Spleen (tissue), 11 donors: ENCODE measurements around the gene IMPDH1. TPM values are rescaled to one million over a fixed set of nuclear protein-coding genes. Genes with fewer than 3 reads are reported as not detected.

Experiments
- DNase-seq: peaks from one replicate; pipeline ENCODE4 v3.0.0-alpha.2; 2020
- H3K27ac ChIP-seq, 8 donors: fragments of 200-600 bp; sonication (generic) in 7 of 8; 1 replicate in 4 of 8; 2 replicates in 4 of 8; pipeline versions ENCODE4 v1.5.0 to v1.8.0; 2016 to 2021; ENCODE audit warnings: inconsistent platforms in 4 of 8, mild to moderate bottlenecking in 4 of 8, moderate library complexity in 1 of 8
- H3K27me3 ChIP-seq, 7 donors: fragments of 200-600 bp; sonication (generic) in 6 of 7; replicated peaks in 1 of 7; 1 replicate in 4 of 7; 2 replicates in 3 of 7; pipeline versions ENCODE4 v1.5.0 to v1.8.0; 2016 to 2021; ENCODE audit warnings: inconsistent platforms in 3 of 7, mild to moderate bottlenecking in 1 of 7
- H3K36me3 ChIP-seq, 6 donors: fragments of 200-600 bp; sonication (generic) in 5 of 6; 1 replicate in 4 of 6; 2 replicates in 2 of 6; pipeline versions ENCODE4 v1.5.0 to v1.8.0; 2016 to 2021; ENCODE audit warnings: inconsistent platforms in 2 of 6
- H3K4me1 ChIP-seq, 6 donors: fragments of 200-600 bp; sonication (generic) in 5 of 6; 1 replicate in 3 of 6; 2 replicates in 3 of 6; pipeline versions ENCODE4 v1.5.0 to v1.8.0; 2016 to 2021; ENCODE audit warnings: inconsistent platforms in 3 of 6
- H3K4me3 ChIP-seq, 8 donors: fragments of 200-600 bp; sonication (generic) in 7 of 8; 1 replicate in 4 of 8; 2 replicates in 4 of 8; pipeline versions ENCODE4 v1.5.0 to v1.8.0; 2016 to 2021; ENCODE audit warnings: inconsistent platforms in 4 of 8, mild to moderate bottlenecking in 4 of 8, moderate library complexity in 2 of 8
- H3K9me3 ChIP-seq, 8 donors: fragments of 200-600 bp; sonication (generic) in 7 of 8; 1 replicate in 4 of 8; 2 replicates in 4 of 8; pipeline versions ENCODE4 v1.5.0 to v1.8.0; 2016 to 2021; ENCODE audit warnings: inconsistent platforms in 4 of 8
- POLR2A ChIP-seq, 3 donors: fragments of 450-650 bp; IDR thresholded peaks; one replicate each; pipeline ENCODE4 v1.5.1; 2017; ENCODE audit warnings: antibody characterized with exemption in 3 of 3, mild to moderate bottlenecking in 1 of 3
- POLR2AphosphoS5 ChIP-seq, 3 donors: sonication (generic); formaldehyde crosslinking; IDR thresholded peaks; one replicate each; pipeline ENCODE4 v1.5.1; 2017; ENCODE audit warnings: antibody characterized with exemption in 3 of 3
- WGBS, 5 donors: extraction: QIAGEN DNeasy Blood & Tissue Kit in 3 of 5; methylation state at CpG; one replicate each; pipeline versions ENCODE4 v1.1.5 to v1.1.7; 2013 to 2018; 5-methylcytosine and 5-hydroxymethylcytosine counted together
- intact Hi-C: fragments of 100-400 bp; cut with DNase I; formaldehyde crosslinking; loops from one replicate; pipeline ENCODE4 v1.15.0; 2023; ENCODE audit warnings: low total_unique reads
- polyA plus RNA-seq, 3 donors: library from polyadenylated mRNA; stranded (reverse); fragments of 200-250 nt; gene quantifications; one replicate each; pipeline ENCODE4 v1.2.1, GENCODE V29; 2013
- total RNA-seq, 7 donors: library from RNA; depleted of rRNA in 3 of 7; stranded (reverse); fragments of >200 nt in 3 of 7; fragmentation: NEBNext Ultra II Directional in 4 of 7; extraction: Animal tissue kit (Norgen Biotek cat#: 25700) in 4 of 7; gene quantifications; one replicate each; pipeline versions ENCODE4 v1.1.0 to v1.2.1, GENCODE V29; 2016 to 2021
- TF ChIP-seq, protein P1 (sequence below), 11 experiments: fragments of 200-600 bp in 7 of 11; fragments of 450-650 bp in 4 of 11; sonication (generic) in 4 of 11; IDR thresholded peaks in 8 of 11; conservative IDR thresholded peaks in 3 of 11; 1 replicate in 7 of 11; 2 replicates in 4 of 11; pipeline versions ENCODE4 v1.4.0 to v1.8.0; 2016 to 2021; ENCODE audit warnings: antibody characterized with exemption in 11 of 11, inconsistent platforms in 4 of 11, mild to moderate bottlenecking in 1 of 11
- donor health status: healthy with polysubstance abuse.
- donor health status: DM: no; HTN: no; CAD: no; lungs with moderate emphysema.
- donor health status: DM: no; HTN: no; CAD: no.
- donor health status: Bipolar disorder and iron deficiency.
- donor health status: healthy.
- donor health status: DM: no; HTN: no; CAD: no.
- donor health status: DM: yes; HTN: yes; CAD: no.

Gene IMPDH1
- total and polyA plus RNA-seq, 10 donors, result 29.9 to 120 (median 83.1) TPM

DNA sequence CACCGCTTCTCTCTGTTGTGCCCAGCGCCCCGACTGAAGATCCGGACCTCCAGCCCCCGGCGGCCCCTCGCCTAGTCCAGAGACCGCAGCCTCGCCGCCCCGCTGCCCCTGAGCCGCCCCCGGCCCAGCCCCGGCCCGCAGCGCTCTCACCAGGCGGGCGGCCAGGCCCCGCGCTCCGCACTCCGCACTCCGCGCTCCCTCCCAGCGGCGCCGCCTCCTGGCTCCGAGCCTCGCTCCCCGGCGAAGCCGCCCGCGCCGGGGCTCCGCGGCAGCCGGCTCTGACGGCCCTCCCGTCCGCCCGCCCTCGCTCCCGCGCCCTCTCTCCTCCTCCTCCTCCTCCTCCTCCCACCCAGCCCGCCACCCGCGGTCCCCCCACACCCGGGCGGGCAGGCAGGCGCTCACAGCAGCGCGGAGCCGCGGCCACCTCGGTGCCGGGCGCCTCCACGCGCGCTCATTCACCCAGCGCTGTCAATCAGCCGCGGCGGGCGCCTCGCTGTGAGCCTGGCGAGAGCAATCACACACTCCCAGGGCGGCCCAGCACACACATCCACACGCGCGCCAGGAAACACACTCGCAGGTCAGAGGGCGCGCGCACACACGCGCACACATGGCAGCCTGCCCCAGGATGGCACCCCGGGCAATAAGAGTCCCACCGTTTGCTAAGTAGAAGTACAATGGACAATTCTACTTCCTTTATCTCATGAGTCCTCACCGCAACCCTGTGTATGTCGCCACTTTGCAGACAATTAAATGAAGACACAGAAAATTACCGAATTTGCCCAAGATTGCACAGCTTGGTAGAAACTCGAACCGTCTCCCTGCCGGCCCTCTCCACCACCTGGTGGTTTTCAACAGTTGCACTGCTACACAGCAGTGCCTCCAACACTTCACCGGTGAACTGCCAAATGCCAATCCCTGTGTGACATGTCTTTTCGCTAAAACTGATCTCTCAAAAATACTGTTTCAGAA lies 48.1 kb downstream of the IMPDH1 start, which contains the start of gene PRRT4:
TSS of gene PRRT4 (minus strand) at position 280 of the 969 bp plus-strand sequence.
- Histone ChIP-seq H3K36me3 (no peaks in the 10 kb centered on the region), H3K4me1 (peaks cover 3 to 50% (median 19%) of the 10 kb centered on the region in 6 donors), H3K9me3 (no peaks in the 10 kb centered on the region), H3K4me3 (peak within 1 kb of the TSS; percentile 33 to 79 (median 52)), H3K27me3 (peaks cover 0 to 79% (median 19%) of the 10 kb centered on the region in 7 donors), H3K27ac (peak within 1 kb of the TSS in 3 of 8 donors; percentile 5 to 59 (median 37))
- 1 to 2% (median 2%) methylated on average over 39 to 88 of the region's 88 CpGs for WGBS, 5 donors
- intact Hi-C loops, result no loop called here
- peak; percentile 87 for DNase-seq
- TF ChIP-seq, protein P1, sequence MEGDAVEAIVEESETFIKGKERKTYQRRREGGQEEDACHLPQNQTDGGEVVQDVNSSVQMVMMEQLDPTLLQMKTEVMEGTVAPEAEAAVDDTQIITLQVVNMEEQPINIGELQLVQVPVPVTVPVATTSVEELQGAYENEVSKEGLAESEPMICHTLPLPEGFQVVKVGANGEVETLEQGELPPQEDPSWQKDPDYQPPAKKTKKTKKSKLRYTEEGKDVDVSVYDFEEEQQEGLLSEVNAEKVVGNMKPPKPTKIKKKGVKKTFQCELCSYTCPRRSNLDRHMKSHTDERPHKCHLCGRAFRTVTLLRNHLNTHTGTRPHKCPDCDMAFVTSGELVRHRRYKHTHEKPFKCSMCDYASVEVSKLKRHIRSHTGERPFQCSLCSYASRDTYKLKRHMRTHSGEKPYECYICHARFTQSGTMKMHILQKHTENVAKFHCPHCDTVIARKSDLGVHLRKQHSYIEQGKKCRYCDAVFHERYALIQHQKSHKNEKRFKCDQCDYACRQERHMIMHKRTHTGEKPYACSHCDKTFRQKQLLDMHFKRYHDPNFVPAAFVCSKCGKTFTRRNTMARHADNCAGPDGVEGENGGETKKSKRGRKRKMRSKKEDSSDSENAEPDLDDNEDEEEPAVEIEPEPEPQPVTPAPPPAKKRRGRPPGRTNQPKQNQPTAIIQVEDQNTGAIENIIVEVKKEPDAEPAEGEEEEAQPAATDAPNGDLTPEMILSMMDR (IDR thresholded peaks at IDR 0.05 in 8 of 11, conservative IDR thresholded peaks at IDR 0.05 in 3 of 11), result no peak
- TF ChIP-seq POLR2A (IDR thresholded peaks at IDR 0.05) (no peak), POLR2AphosphoS5 (IDR thresholded peaks at IDR 0.05) (peak in 2 of 3 donors; percentile 27 to 49)

DNA sequence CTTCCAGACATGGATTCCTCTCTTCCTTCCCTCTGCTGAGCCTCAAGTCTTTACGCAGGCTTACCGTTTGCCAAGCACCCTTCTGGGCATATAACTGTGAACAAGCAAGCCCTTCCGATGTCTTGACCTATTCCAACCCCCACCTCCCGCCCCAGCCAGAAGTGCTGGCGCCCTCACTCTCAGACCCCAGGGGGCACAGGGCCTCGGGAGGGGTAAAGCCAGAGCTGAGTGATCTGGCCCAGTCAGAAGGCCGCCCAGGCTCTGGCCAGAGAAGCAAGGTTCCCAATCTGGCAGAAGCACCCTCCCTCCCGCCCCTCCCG lies 49.5 kb downstream of the IMPDH1 start:
- no peak for DNase-seq
- Histone ChIP-seq H3K36me3 (no peaks in the 10 kb centered on the region), H3K9me3 (no peaks in the 10 kb centered on the region), H3K4me3 (peak overlapping the region in 6 of 8 donors; percentile 11 to 79 (median 56)), H3K27me3 (peaks cover 0 to 72% (median 19%) of the 10 kb centered on the region in 7 donors), H3K4me1 (peaks cover 3 to 50% (median 19%) of the 10 kb centered on the region in 6 donors), H3K27ac (peak overlapping the region in 1 of 8 donors; percentile 59)
- TF ChIP-seq POLR2AphosphoS5 (IDR thresholded peaks at IDR 0.05) (no peak), POLR2A (IDR thresholded peaks at IDR 0.05) (no peak)
- TF ChIP-seq, protein P1 (IDR thresholded peaks at IDR 0.05 in 8 of 11, conservative IDR thresholded peaks at IDR 0.05 in 3 of 11), result no peak
- 24 to 41% (median 33%) methylated on average over 9 of the region's 9 CpGs for WGBS, 5 donors
- intact Hi-C loops, result no loop called here

DNA sequence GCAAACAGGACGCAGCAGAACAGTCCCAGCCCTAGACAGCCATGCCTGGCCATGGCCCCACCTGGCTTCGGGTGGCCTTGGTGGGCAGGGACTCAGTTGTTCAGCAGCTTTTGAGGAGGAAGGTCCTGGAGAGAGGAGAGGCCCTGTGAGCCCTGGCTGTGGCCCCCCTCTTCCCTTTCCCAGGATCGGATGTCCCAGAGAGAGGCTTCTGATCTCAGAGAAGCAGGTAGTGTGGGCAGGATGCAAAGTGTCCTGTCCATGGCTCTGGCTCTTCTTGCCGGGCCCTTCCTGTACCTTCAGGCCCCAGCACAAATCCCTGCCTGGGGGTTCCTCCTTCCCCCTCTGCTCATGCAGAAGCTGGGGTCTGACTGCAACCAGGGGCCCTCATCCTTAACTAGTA lies 49.8 kb downstream of the IMPDH1 start:
- intact Hi-C loops, result no loop called here
- Histone ChIP-seq H3K4me1 (peaks cover 3 to 50% (median 19%) of the 10 kb centered on the region in 6 donors), H3K27me3 (peaks cover 0 to 69% (median 19%) of the 10 kb centered on the region in 7 donors), H3K27ac (peak overlapping the region in 1 of 8 donors; percentile 59), H3K9me3 (no peaks in the 10 kb centered on the region), H3K36me3 (no peaks in the 10 kb centered on the region), H3K4me3 (no peak overlapping the region)
- TF ChIP-seq POLR2AphosphoS5 (IDR thresholded peaks at IDR 0.05) (no peak), POLR2A (IDR thresholded peaks at IDR 0.05) (no peak)
- TF ChIP-seq, protein P1 (IDR thresholded peaks at IDR 0.05 in 8 of 11, conservative IDR thresholded peaks at IDR 0.05 in 3 of 11), result no peak
- 55 to 89% (median 76%) methylated on average over 3 to 4 of the region's 4 CpGs for WGBS, 5 donors
- DNase-seq, result no peak

DNA sequence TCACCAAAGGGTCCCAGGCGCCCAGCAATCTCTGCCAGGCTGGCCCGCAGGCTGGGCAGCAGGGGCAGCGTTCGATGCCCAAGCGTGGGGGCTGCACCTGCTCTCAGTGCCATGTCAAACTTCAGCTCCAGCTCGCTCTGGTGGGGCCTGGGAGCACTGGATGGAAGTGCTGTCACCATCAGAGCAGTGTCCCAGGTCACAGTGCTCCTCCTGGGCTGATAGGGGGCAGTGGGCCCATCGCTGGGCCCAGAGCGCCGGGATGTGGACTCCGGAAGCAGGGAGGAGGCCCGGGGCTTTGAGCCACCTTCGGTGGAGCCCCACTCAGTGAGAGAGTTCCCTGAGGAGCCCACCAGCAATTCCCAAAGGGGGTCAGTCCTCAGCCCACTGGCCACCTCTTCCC lies 50.4 kb downstream of the IMPDH1 start:
- 92 to 100% (median 95%) methylated on average over 2 to 12 of the region's 12 CpGs for WGBS, 5 donors
- intact Hi-C loops, result no loop called here
- Histone ChIP-seq H3K27me3 (peaks cover 0 to 67% (median 19%) of the 10 kb centered on the region in 7 donors), H3K9me3 (no peaks in the 10 kb centered on the region), H3K4me3 (no peak overlapping the region), H3K4me1 (peaks cover 3 to 50% (median 19%) of the 10 kb centered on the region in 6 donors), H3K27ac (no peak overlapping the region), H3K36me3 (no peaks in the 10 kb centered on the region)
- DNase-seq, result no peak
- TF ChIP-seq POLR2A (IDR thresholded peaks at IDR 0.05), result no peak
- TF ChIP-seq POLR2AphosphoS5 (IDR thresholded peaks at IDR 0.05), result no peak
- TF ChIP-seq, protein P1 (IDR thresholded peaks at IDR 0.05 in 8 of 11, conservative IDR thresholded peaks at IDR 0.05 in 3 of 11), result no peak
